Measurements from ENCODE around the gene CENPF.

DNA sequence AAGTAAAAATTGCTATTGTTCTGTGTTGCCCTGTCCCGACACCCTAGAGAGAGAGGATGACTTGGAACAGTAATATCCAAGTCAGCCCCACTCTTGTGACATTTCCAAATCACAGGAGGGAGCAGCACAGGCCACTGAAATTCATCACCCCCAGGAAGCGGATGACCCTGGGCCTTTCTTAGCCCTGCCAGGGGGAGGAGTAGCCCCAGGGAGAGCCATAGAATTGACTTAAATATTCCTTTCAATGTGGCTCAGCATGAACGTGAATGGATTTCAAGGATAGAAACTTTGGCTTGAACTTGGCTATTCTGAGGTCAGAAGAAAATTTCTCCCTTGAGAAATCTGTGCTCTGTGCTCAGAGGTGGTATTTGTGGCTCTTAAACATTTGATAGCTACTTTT is 80.6 kb downstream of the CENPF start:
- TF ChIP-seq, protein P1, sequence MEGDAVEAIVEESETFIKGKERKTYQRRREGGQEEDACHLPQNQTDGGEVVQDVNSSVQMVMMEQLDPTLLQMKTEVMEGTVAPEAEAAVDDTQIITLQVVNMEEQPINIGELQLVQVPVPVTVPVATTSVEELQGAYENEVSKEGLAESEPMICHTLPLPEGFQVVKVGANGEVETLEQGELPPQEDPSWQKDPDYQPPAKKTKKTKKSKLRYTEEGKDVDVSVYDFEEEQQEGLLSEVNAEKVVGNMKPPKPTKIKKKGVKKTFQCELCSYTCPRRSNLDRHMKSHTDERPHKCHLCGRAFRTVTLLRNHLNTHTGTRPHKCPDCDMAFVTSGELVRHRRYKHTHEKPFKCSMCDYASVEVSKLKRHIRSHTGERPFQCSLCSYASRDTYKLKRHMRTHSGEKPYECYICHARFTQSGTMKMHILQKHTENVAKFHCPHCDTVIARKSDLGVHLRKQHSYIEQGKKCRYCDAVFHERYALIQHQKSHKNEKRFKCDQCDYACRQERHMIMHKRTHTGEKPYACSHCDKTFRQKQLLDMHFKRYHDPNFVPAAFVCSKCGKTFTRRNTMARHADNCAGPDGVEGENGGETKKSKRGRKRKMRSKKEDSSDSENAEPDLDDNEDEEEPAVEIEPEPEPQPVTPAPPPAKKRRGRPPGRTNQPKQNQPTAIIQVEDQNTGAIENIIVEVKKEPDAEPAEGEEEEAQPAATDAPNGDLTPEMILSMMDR (conservative IDR thresholded peaks at IDR 0.05; ENCODE audit: low read length) = no peak
- no peak for TF ChIP-seq EZH2phosphoT487 (IDR thresholded peaks at IDR 0.05; ENCODE audit: borderline replicate concordance, low read depth, low read length)

Data from OCI-LY7 (cell line).